ENCODE data around the gene NAXD.

NAXD gene

DNA sequence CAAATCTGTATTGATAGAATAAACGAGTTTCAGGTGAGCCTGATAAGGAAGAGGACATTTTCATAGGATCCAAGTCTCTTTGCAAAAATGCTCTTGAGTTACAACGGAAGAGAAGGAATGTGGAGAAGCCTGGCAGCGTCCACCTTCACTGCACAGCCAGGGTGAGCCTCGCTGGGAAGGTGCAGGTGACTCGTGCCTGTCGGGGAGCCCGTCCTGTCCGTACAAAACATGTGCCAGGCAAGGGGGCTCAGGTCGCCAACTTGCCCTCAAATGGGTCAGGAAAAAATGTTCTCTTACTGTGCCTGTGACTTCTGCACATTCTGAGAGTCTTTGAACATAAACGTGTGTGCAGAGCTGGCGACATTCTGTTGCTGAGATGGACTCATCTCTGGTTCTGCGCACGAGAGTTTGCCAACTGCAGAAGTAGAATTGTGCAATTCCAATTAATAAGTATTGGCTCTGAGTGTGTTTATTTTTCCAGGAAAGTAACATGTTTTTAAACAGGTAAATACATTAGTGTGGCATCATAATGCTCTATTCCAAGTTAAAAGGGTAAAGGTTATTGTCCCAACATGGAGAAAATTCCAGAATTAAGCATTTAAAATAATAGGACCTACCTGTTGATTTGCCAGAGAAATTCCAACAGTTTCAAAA, 28.6 kb downstream of the NAXD start:
- no peak overlapping the region for H3K27ac ChIP-seq (replicated peaks)
- no peaks in the 10 kb centered on the region for H3K27me3 ChIP-seq (ENCODE audit: insufficient read depth, poor library complexity, severe bottlenecking)
- H3K4me3 ChIP-seq (replicated peaks; ENCODE audit: insufficient read depth, low read length), result no peak overlapping the region
- no peak for TF ChIP-seq REST (IDR thresholded peaks at IDR 0.05; ENCODE audit: insufficient replicate concordance, low read depth)
- TF ChIP-seq POLR2AphosphoS5 (IDR thresholded peaks at IDR 0.05; ENCODE audit: low read depth), result no peak
- TF ChIP-seq SPI1 (IDR thresholded peaks at IDR 0.05; ENCODE audit: borderline replicate concordance, low read depth), result no peak
- no peak for TF ChIP-seq GABPA (IDR thresholded peaks at IDR 0.05; ENCODE audit: low read depth)
- no peak for TF ChIP-seq CTCF (IDR thresholded peaks at IDR 0.05; ENCODE audit: insufficient read depth, low read length)
- no peak for DNase-seq (ENCODE audit: low read depth in 1 of 2, low spot score in 1 of 2)

GRCh38 chr13:110644892-110645521, 29.7 kb downstream of the NAXD start:
- Histone ChIP-seq H3K27me3 (ENCODE audit: insufficient read depth, poor library complexity, severe bottlenecking) (no peaks in the 10 kb centered on the region), H3K4me3 (replicated peaks; ENCODE audit: insufficient read depth, low read length) (no peak overlapping the region), H3K27ac (replicated peaks) (no peak overlapping the region)
- peak; percentile 57 to 95 for DNase-seq (ENCODE audit: low read depth in 1 of 2, low spot score in 1 of 2)
- peak; percentile 40 for TF ChIP-seq CTCF (IDR thresholded peaks at IDR 0.05; ENCODE audit: insufficient read depth, low read length)
- TF ChIP-seq POLR2AphosphoS5 (IDR thresholded peaks at IDR 0.05; ENCODE audit: low read depth), result 0 out of 2 replicates have a peak, but pooled peaks have one; percentile 55
- no peak for TF ChIP-seq GABPA (IDR thresholded peaks at IDR 0.05; ENCODE audit: low read depth)

- Histone ChIP-seq H3K27ac (replicated peaks) (no peak overlapping the region), H3K4me3 (replicated peaks; ENCODE audit: insufficient read depth, low read length) (no peak overlapping the region), H3K27me3 (ENCODE audit: insufficient read depth, poor library complexity, severe bottlenecking) (no peaks in the 10 kb centered on the region)
- TF ChIP-seq GABPA (IDR thresholded peaks at IDR 0.05; ENCODE audit: low read depth), result no peak
- TF ChIP-seq POLR2AphosphoS5 (IDR thresholded peaks at IDR 0.05; ENCODE audit: low read depth), result no peak
- no peak for TF ChIP-seq CTCF (IDR thresholded peaks at IDR 0.05; ENCODE audit: insufficient read depth, low read length)
- TF ChIP-seq REST (IDR thresholded peaks at IDR 0.05; ENCODE audit: insufficient replicate concordance, low read depth), result no peak
- TF ChIP-seq SPI1 (IDR thresholded peaks at IDR 0.05; ENCODE audit: borderline replicate concordance, low read depth), result no peak
- DNase-seq (ENCODE audit: low read depth in 1 of 2, low spot score in 1 of 2), result no peak
These were observed 30.4 kb downstream of the NAXD start for GRCh38 chr13:110645750-110646149.
